ENCODE measurements around the gene RIC3.

RIC3 gene

DNA sequence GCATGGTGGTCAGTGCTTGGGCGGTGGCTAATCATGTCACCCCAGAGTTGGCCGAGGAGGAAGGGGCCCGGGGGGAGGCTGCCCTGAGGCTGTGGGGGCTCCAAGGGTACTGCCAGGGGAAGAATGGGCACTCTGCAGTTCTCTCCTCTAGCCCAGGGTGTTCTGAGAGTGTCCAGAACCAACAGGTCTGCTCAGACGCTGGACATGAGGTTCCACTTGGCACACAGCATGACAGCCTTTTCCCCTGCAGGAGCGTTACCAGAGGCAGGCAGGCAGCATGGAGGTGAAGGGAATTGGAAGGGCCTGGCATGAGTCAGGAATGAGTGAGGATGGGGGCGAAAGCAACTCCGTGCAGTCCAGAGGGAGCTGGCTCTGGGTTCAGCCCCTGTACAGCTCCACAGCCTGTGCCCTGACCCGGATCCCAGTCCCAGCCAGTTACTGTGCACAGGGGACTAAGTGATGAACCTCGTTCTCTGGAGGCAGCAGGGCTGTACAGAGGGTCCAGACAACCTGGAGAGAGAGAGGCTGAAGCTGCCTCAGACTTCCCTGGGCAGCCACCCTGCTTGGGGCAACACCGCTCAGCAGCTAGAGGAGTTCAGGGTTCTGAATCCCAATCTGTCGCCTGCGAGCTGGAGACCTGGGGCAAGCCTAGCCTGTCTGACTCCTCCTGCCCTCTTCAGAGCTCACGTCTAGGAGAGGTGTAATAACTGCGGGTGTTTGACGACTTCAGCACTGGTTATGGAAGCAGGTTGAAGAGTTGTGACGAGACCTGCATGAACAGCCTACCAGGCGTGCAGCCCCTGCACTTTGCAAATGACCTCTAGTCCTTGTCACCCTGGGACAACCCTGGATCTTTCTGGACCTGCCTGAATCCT is 102.6 kb downstream of the RIC3 start:
- no peak for DNase-seq

DNA sequence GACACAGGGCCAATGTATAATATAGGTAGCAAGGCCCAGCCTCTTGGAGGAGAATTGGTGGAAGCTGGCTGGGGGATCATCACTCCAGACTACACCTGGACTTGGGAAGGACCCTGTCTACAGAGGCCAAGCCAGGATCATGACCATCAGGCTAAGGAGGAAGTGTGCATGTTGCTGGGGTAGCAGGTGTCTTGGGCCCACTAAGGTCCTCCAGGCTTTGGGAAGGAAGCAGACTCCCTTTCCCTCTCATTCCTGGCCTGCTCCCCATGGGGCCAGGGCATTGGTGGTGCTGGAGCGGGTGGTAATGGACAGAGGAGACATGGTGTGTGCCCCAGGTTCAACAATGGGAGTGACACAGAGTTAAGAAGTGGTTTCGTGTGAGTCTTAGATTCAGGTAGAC is 103.8 kb downstream of the RIC3 start:
- no peak for DNase-seq

DNA sequence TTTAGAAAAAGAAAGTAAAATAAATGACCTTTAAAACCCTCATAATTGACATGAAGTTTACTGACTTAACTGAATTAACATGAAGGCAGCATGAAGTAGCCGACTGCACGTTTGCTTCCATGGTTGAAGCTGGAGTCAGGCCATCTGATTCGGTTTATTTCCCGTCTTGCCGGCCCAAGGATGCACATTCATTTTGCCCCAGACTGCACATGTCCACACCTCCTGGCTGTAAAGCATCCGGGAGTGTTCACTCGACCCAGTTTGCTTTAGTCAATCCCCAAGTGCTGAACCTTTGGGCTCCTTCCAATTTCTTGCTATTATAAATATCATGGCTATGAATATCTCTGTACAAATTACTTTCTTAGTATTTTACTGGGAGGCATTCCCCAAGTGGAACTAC is 105.5 kb downstream of the RIC3 start:
- no peak for DNase-seq

DNA sequence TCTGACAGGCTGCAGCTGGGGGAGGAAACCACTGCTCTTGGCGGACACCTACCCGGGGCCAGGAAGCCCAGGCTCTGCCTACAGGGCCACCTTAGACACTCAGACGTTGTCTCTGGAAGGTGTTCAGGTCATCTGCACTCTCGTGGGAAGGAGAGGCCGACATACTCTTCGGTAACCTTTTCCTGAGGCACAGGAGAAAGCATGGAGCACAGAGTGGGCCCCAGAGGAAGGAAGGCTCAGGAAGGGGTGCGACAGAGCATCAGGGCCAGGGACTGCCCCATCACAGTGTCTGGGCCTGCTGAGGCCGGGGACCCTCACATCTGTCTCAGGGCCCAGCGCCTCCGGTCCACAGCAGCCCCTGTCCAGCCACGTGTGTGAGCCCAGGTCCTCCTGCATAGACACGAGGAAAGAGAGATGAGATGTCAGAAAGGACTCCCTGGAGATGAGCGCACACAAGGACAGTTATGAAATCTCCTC is 106.0 kb downstream of the RIC3 start:
- no peak for DNase-seq

- DNase-seq: no peak
Measured at GRCh38 chr11:8061555-8062428, 107.0 kb downstream of the RIC3 start.

DNA sequence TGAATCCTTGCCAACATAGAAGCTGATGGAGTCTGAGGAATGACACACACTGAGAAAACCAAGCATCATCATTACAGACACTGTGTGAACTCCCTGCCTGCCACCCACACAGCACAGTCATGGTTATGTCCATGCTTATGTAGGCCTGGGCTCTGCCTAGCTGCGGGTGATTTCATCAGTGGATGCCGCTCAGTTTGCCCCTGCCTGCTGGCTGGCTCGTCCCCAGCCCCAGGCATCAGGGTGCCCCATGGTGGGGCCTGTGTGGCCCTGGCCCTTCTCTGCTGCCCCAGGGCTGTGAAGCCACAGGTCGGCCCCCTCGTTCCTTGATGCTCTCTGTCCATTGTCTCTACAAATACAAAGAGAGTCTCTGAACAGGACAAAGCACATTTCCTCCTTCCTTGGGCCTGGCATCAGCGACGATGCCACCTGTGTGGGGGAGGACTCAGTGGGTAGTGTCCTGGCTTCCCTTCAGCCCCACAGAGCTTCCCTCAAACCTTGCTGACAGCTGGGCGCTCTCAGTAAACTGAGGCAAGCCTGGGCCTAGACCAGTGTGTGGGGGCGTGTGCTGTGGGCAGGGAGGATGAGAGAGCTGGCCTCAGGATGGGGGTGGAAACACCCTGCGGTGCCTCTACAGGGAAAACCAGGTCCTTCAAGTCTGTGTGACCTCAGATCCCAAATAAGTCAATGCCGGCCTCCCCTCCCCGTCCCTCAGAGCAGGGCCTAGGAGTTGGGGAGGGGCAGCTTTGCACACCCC is 107.8 kb downstream of the RIC3 start:
- peak; percentile 16 to 54 (median 38) for DNase-seq

DNA sequence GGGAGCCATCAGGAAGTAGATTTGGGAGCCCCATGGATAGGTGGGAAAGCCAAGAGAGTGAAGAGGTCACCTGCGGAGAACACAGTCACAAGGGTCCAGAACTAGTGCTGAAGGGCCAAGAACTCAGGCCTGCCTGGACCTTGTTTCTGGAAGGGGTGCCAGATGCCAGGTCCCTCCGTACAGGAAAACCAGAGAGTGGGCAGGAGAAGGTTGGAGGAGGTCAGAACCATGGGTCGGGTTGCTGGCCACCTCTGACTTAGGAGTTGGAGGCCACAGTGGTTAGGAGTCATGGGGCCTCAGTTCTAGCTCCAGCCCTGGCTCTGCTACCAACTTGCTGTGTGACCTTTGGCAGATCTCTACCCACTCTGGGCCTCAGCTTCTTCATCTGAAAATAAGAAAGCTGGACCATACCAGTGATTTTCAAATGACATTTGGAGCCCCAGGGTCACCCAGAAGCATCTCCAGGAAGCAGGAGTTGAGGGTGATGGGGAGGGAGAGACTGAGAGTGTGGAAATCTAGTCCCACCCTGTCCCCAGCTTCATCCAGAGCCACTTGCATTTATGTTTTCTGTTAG is 108.6 kb downstream of the RIC3 start:
- DNase-seq: no peak

DNA sequence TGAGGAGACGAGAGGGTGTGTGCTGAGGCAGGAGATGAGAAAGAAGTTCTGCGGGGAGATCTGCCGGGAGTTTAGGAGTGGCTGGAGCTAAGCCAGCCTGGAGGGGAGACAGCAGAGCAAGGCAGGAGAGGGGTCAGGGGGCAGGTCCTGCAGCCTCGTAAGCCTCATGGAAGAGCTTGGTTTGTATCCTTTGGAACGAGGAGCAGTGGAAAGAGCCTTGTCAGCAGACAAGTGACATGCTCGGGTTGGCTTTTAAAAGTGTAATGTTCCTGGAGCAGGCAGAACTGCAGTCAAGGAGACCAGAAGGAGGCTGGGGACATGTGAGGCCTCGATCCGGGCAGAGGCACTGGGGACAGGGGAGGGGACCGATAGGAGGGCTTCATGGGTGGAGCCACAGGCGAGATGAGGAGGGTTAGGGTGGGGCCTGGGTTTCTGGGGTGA is 109.2 kb downstream of the RIC3 start:
- DNase-seq: no peak

- DNase-seq: no peak
Measured at GRCh38 chr11:8059030-8059429, 109.8 kb downstream of the RIC3 start.

GRCh38 chr11:8058216-8058615 is 110.6 kb downstream of the RIC3 start:
- no peak for DNase-seq

DNA sequence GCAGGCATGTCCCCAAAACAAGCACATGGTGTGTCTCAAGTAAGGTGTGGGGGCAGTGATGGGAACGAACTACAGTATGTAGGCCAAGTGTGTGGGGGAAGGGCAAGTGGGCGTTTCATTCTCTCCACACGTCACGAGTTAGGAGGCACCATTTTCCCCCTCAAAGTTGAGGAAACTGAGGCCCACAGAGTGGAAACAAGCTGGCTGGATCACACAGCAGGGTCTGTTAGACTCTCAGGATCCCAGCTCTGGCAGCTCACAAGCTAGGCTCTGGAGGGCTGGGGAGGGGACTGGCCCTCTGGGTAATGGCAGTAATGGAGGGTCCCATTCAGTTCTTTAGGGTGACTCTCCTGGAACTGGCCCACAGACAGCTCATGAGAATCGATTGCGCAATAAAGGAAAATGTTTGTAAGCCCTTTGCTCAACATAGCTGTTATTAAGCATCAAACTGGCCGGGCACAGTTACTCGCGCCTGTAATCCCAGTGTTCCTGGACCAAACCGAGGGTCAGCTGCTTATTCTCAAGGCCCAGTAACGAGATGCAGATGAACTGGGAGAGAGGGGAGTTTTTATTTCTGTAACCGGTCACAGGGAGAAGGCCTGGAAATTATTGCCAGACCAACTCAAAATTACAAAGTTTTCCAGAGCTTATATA is 111.9 kb downstream of the RIC3 start:
- peak; percentile 48 to 61 (median 49) for DNase-seq
